A549 (cell line): ENCODE results near the gene PRPF8. TPM values are rescaled to one million over a fixed set of nuclear protein-coding genes. Genes with fewer than 3 reads are reported as not detected.
A peak's percentile ranks its signal among the peaks of the same experiment; 100 is the strongest.
"Not testable (repeated sequence)": the region's sequence is repeated elsewhere in the genome, so short reads cannot be mapped to it uniquely, and the experiment has no call there.

Experiments
- ATAC-seq, 2 experiments: fragments of 200-7000 bp in 1 of 2; fragments of >200 bp in 1 of 2; cut with Nextera tagmentation in 1 of 2; cut with Tn5 transposase in 1 of 2; 3 replicates each; pipeline versions ENCODE4 v1.8.0 to v1.9.1; 2018 to 2020; ENCODE audit warnings: mild to moderate bottlenecking in 1 of 2, moderate library complexity in 1 of 2
- CTCF ChIA-PET: fragments of 300-600 bp; sonication (Branson Sonifier 250); formaldehyde crosslinking; extraction: SDS; loops from one replicate; lab custom pipeline; 2021; ENCODE audit warnings: antibody characterized with exemption, inconsistent platforms; lab: Yijun Ruan, JAX
- POLR2A ChIA-PET: fragments of 350-600 bp; formaldehyde crosslinking; extraction: SDS; loops from one replicate; lab custom pipeline; 2021; ENCODE audit warnings: antibody characterized with exemption, inconsistent platforms; lab: Yijun Ruan, JAX
- DNase-seq, 2 experiments: peaks; one replicate each; pipeline versions ENCODE4 v3.0.0 to v3.0.0-alpha.2; 2011 to 2016; ENCODE audit warnings: low read depth in 1 of 2, low spot score in 1 of 2
- FAIRE-seq: peaks from 2 replicates; lab custom pipeline; 2011; peaks lifted over from hg19 to GRCh38; lab: Jason Lieb, UNC
- H3K27ac ChIP-seq, 2 experiments: fragments of >200 bp; sonication (Bioruptor Twin); formaldehyde crosslinking; 3 replicates each; pipeline ENCODE4 v1.5.1; 2016 to 2017
- H3K4me1 ChIP-seq: fragments of >200 bp; sonication (Bioruptor Twin); formaldehyde crosslinking; 3 replicates; pipeline ENCODE4 v1.6.1; 2016
- H3K4me2 ChIP-seq: fragments of >200 bp; sonication (Bioruptor Twin); formaldehyde crosslinking; 3 replicates; pipeline ENCODE4 v1.6.1; 2016
- H3K4me3 ChIP-seq: fragments of >200 bp; sonication (Bioruptor Twin); formaldehyde crosslinking; 3 replicates; pipeline ENCODE4 v1.5.1; 2016
- H3K9me3 ChIP-seq: fragments of >200 bp; sonication (Bioruptor Twin); formaldehyde crosslinking; 3 replicates; pipeline ENCODE4 v1.6.1; 2016
- BHLHE40 ChIP-seq: IDR thresholded peaks from 2 replicates; pipeline ENCODE4 v1.6.1; 2012; ENCODE audit warnings: low read depth, low read length, inconsistent platforms
- CBX8 ChIP-seq: fragments of 200-600 bp; sonication (generic); IDR thresholded peaks from 2 replicates; pipeline ENCODE4 v1.6.1; 2016
- CEBPB ChIP-seq, 2 experiments: fragments of >200 bp in 1 of 2; sonication (Bioruptor Twin) in 1 of 2; formaldehyde crosslinking in 1 of 2; IDR thresholded peaks; 2 replicates each; pipeline ENCODE4 v1.6.1; 2012 to 2016
- CHD2 ChIP-seq: fragments of 150-350 bp; IDR thresholded peaks from 2 replicates; pipeline ENCODE4 v1.6.1; 2014; ENCODE audit warnings: low read length; ENCODE audit not compliant: partially characterized antibody
- CHD4 ChIP-seq: fragments of 200-600 bp; sonication (generic); IDR thresholded peaks from 2 replicates; pipeline ENCODE4 v1.6.1; 2016; ENCODE audit warnings: antibody characterized with exemption, mild to moderate bottlenecking, borderline replicate concordance
- E2F6 ChIP-seq: IDR thresholded peaks from 2 replicates; pipeline ENCODE4 v1.6.1; 2012; ENCODE audit warnings: low read depth, borderline replicate concordance
- EHMT2 ChIP-seq: fragments of 200-600 bp; sonication (generic); IDR thresholded peaks from 2 replicates; pipeline ENCODE4 v1.6.1; 2016; ENCODE audit warnings: antibody characterized with exemption, low read depth, mild to moderate bottlenecking, moderate library complexity
- ELK1 ChIP-seq: fragments of 150-350 bp; IDR thresholded peaks from 2 replicates; pipeline ENCODE4 v1.6.1; 2014; ENCODE audit warnings: low read depth, mild to moderate bottlenecking, low read length
- FOSL2 ChIP-seq, 2 experiments: fragments of 450-650 bp in 1 of 2; fragments of >200 bp in 1 of 2; sonication (Bioruptor Twin) in 1 of 2; formaldehyde crosslinking; IDR thresholded peaks; 2 replicates each; pipeline versions ENCODE4 v1.5.0 to v1.6.1; 2016 to 2020; ENCODE audit warnings: mild to moderate bottlenecking in 1 of 2, moderate library complexity in 1 of 2
- FOXS1 ChIP-seq: fragments of 250-450 bp; sonication (Bioruptor Pico); IDR thresholded peaks from 2 replicates; pipeline ENCODE4 v1.5.0; 2020; ENCODE audit warnings: mild to moderate bottlenecking, moderate library complexity
- HEYL ChIP-seq: fragments of 250-450 bp; sonication (Bioruptor Pico); IDR thresholded peaks from 2 replicates; pipeline ENCODE4 v1.8.0; 2021; ENCODE audit warnings: mild to moderate bottlenecking, moderate library complexity
- HMGXB4 ChIP-seq: fragments of 250-450 bp; sonication (Bioruptor Pico); IDR thresholded peaks from 2 replicates; pipeline ENCODE4 v1.5.0; 2021; ENCODE audit warnings: mild to moderate bottlenecking, moderate library complexity, borderline replicate concordance
- HOXA7 ChIP-seq: fragments of 250-450 bp; sonication (Bioruptor Pico); IDR thresholded peaks from 2 replicates; pipeline ENCODE4 v1.5.0; 2020; ENCODE audit warnings: mild to moderate bottlenecking, moderate library complexity
- HOXB5 ChIP-seq: fragments of 250-450 bp; sonication (Bioruptor Pico); IDR thresholded peaks from 2 replicates; pipeline ENCODE4 v1.5.0; 2020; ENCODE audit warnings: mild to moderate bottlenecking, moderate library complexity
- KDM5A ChIP-seq: fragments of 200-600 bp; sonication (generic); IDR thresholded peaks from 2 replicates; pipeline ENCODE4 v1.6.1; 2016; ENCODE audit warnings: antibody characterized with exemption, mild to moderate bottlenecking
- MAFK ChIP-seq: fragments of 450-650 bp; IDR thresholded peaks from 2 replicates; pipeline ENCODE4 v1.6.1; 2014; ENCODE audit not compliant: partially characterized antibody
- MAZ ChIP-seq: fragments of 150-350 bp; IDR thresholded peaks from 2 replicates; pipeline ENCODE4 v1.6.1; 2014; ENCODE audit warnings: antibody characterized with exemption, low read depth, low read length, borderline replicate concordance
- MYC ChIP-seq: IDR thresholded peaks from 2 replicates; pipeline ENCODE4 v1.6.1; 2012; ENCODE audit warnings: mild to moderate bottlenecking, inconsistent platforms, low read length, improper control_type of control experiment, borderline replicate concordance
- NR3C1 ChIP-seq: fragments of >200 bp; sonication (Bioruptor Twin); formaldehyde crosslinking; IDR thresholded peaks from 3 replicates; pipeline ENCODE4 v1.6.1; 2017
- PHF8 ChIP-seq: fragments of 200-600 bp; sonication (generic); IDR thresholded peaks from 2 replicates; pipeline ENCODE4 v1.6.1; 2016; ENCODE audit warnings: low read depth, mild to moderate bottlenecking, antibody characterized with exemption, moderate library complexity, borderline replicate concordance
- POLR2AphosphoS2 ChIP-seq: conservative IDR thresholded peaks from 2 replicates; pipeline ENCODE4 v1.6.1; 2012; ENCODE audit warnings: low read length, improper control_type of control experiment, inconsistent platforms
- TFCP2L1 ChIP-seq: fragments of 250-450 bp; sonication (Bioruptor Pico); IDR thresholded peaks from 2 replicates; pipeline ENCODE4 v1.5.0; 2021; ENCODE audit warnings: mild to moderate bottlenecking
- TP53 ChIP-seq: fragments of 250-450 bp; sonication (Bioruptor Pico); IDR thresholded peaks from 2 replicates; pipeline ENCODE4 v1.5.0; 2021; ENCODE audit warnings: mild to moderate bottlenecking, moderate library complexity
- WGBS: methylation state at CpG from one replicate; pipeline ENCODE4 v1.1.6; 2017; ENCODE audit errors: missing lambda C conversion rate; 5-methylcytosine and 5-hydroxymethylcytosine counted together
- polyA plus RNA-seq, 4 experiments: library from polyadenylated mRNA; depleted of rRNA in 3 of 4; stranded (reverse); fragments of >200 nt; fragmentation: RNase III in 1 of 4; extraction: RNeasy Plus Mini Kit Qiagen cat#74134 plus additional on column Dnase treatment in 1 of 4; gene quantifications; 2 replicates in 3 of 4; 3 replicates in 1 of 4; pipeline ENCODE4 v1.2.3, GENCODE V29; 2011 to 2017

Gene PRPF8
- polyA plus RNA-seq, 2 of the 4 experiments (the other 2 are of a cell fraction) = 234 to 263 TPM

GRCh38 chr17:1673041-1673785, 11.5 kb downstream of the PRPF8 start:
- no peak for TF ChIP-seq NR3C1
- no peak for TF ChIP-seq TP53
- no peak for TF ChIP-seq MYC
- no peak for TF ChIP-seq HOXA7 (CRISPR knock-in tag)
- no peak for TF ChIP-seq MAZ
- TF ChIP-seq CBX8 = no peak
- TF ChIP-seq POLR2AphosphoS2 = 0 out of 2 replicates have a peak, but pooled peaks have one; percentile 39
- TF ChIP-seq, all 56 proteins: peak for 1
- FAIRE-seq (no peak), DNase-seq (no peak), ATAC-seq (no peak; a peak in 1 of 6 replicates)
- ChIA-PET CTCF (interaction anchor here (0.9 to 15.4 kb wide), 6 partner anchors 9 to 40 kb away, joined by 3 to 204 read pairs (median 7); partner anchors contain the start of genes RILP and SCARF1), POLR2A (interaction anchor here (1.1 to 1.6 kb wide), 2 partner anchors 11 to 24 kb away, joined by 7 to 12 read pairs; partner anchors contain the start of gene RILP)
- H3K4me1 ChIP-seq = no peaks in the 10 kb centered on the region
- no peak overlapping the region for H3K4me2 ChIP-seq
- no peak overlapping the region for H3K27ac ChIP-seq
- H3K4me3 ChIP-seq = no peak overlapping the region
- 95% methylated on average over 26 of the region's 26 CpGs for WGBS
- H3K9me3 ChIP-seq = no peaks in the 10 kb centered on the region

GRCh38 chr17:1663934-1664333, 20.7 kb downstream of the PRPF8 start:
- FAIRE-seq, DNase-seq, H3K4me3 ChIP-seq, ATAC-seq, H3K9me3 ChIP-seq, H3K4me2 ChIP-seq, H3K27ac ChIP-seq, H3K4me1 ChIP-seq: not testable (repeated sequence)
- ChIA-PET POLR2A (interaction anchor here (0.6 to 1.5 kb wide), 2 partner anchors 14 to 199 kb away, joined by 3 to 21 read pairs; partner anchors contain the start of gene RILP), CTCF (interaction anchor here (0.8 to 15.4 kb wide), 4 partner anchors 9 to 47 kb away, joined by 3 to 204 read pairs (median 3); partner anchors contain the start of genes RILP, SCARF1 and TLCD2)
- 96% methylated on average over 5 of the region's 5 CpGs for WGBS

- FAIRE-seq (no peak), DNase-seq (no peak), ATAC-seq (0 out of 6 replicates have a peak, but pooled peaks of 1 of the 2 experiments have one; percentile 25)
- H3K9me3 ChIP-seq = no peaks in the 10 kb centered on the region
- H3K4me3 ChIP-seq = no peak overlapping the region
- 91% methylated on average over 12 of the region's 12 CpGs for WGBS
- TF ChIP-seq MAFK (peak; percentile 57), TFCP2L1 (CRISPR knock-in tag) (no peak)
- H3K4me1 ChIP-seq = 0 out of 3 replicates have a peak, but pooled peaks cover 7% of the 10 kb centered on the region
- ChIA-PET POLR2A (interaction anchor here (1.0 kb wide), 1 partner anchor 56 kb away, joined by 3 read pairs; no protein-coding TSS in a partner anchor), CTCF (interaction anchor here (0.6 to 15.4 kb wide), 7 partner anchors 7 to 61 kb away, joined by 4 to 204 read pairs (median 7); partner anchors contain the start of genes RILP and SCARF1)
- H3K27ac ChIP-seq = no peak overlapping the region
- no peak overlapping the region for H3K4me2 ChIP-seq
Measured at GRCh38 chr17:1661045-1661444, 23.6 kb downstream of the PRPF8 start.

GRCh38 chr17:1658100-1658499, 26.6 kb downstream of the PRPF8 start:
- ATAC-seq (no peak), DNase-seq (no peak), FAIRE-seq (no peak)
- Histone ChIP-seq H3K4me3 (no peak overlapping the region), H3K4me2 (no peak overlapping the region), H3K27ac (no peak overlapping the region), H3K9me3 (no peaks in the 10 kb centered on the region), H3K4me1 (0 out of 3 replicates have a peak, but pooled peaks cover 7% of the 10 kb centered on the region)
- TF ChIP-seq HEYL (CRISPR knock-in tag) (no peak), HOXB5 (CRISPR knock-in tag) (no peak), CEBPB (IDR thresholded peaks at IDR 0.05) (no peak), CHD4 (no peak), EHMT2 (no peak), NR3C1 (no peak), MAZ (no peak), E2F6 (no peak), CHD2 (no peak), ELK1 (no peak), CBX8 (no peak), MYC (no peak), KDM5A (no peak), FOXS1 (CRISPR knock-in tag) (no peak), BHLHE40 (no peak), HMGXB4 (no peak), PHF8 (no peak), FOSL2 (IDR thresholded peaks at IDR 0.05) (no peak), FOSL2 (CRISPR knock-in tag; IDR thresholded peaks at IDR 0.05) (no peak)
- CTCF ChIA-PET = interaction anchor here (1.0 to 7.4 kb wide), 7 partner anchors 9 to 84 kb away, joined by 3 to 92 read pairs (median 8); partner anchors contain the start of genes RILP and SLC43A2
- WGBS = 92% methylated on average over 9 of the region's 9 CpGs
- POLR2A ChIA-PET = interaction anchor here (1.0 to 1.3 kb wide), 2 partner anchors 9 kb away, joined by 3 to 9 read pairs; partner anchors contain the start of gene RILP
